HCT116 (cell line): Measurements from ENCODE around the gene OTOP3. TPM values are rescaled to one million over a fixed set of nuclear protein-coding genes. Genes with fewer than 3 reads are reported as not detected.

Source experiments
- ATAC-seq: fragments of 200-7000 bp; cut with Tn5 transposase; 2 replicates; pipeline ENCODE4 v1.9.1; 2020; ENCODE audit warnings: mild to moderate bottlenecking, moderate library complexity
- BruUV-seq: library from RNA; stranded (reverse); fragments of 400-500 nt; replicated peaks from 2 replicates; lab custom pipeline; 2021; lab: Mats Ljungman, UMichigan
- CTCF ChIA-PET: fragments of 300-600 bp; sonication (Branson Sonifier 250); formaldehyde crosslinking; loops from one replicate; lab custom pipeline; 2021; ENCODE audit warnings: antibody characterized with exemption; lab: Charles Lee
- POLR2A ChIA-PET: fragments of 300-600, 350-600 bp; sonication (Branson Sonifier 250); formaldehyde crosslinking; loops from one replicate; lab custom pipeline; 2021; ENCODE audit warnings: antibody characterized with exemption; lab: Charles Lee
- RAD21 ChIA-PET, 2 experiments: fragments of 300-600 bp; sonication (Branson Sonifier 250); formaldehyde crosslinking; loops; one replicate each; lab custom pipeline; 2023; ENCODE audit warnings: low total read pairs in 2 of 2; ENCODE audit not compliant: uncharacterized antibody in 2 of 2, unreplicated experiment in 2 of 2, low non-redundant PET in 1 of 2; lab: Charles Lee
- DNase-seq: peaks from one replicate; pipeline ENCODE4 v3.0.0-alpha.2; 2010; ENCODE audit warnings: low read depth, low spot score
- H2AFZ ChIP-seq: fragments of 200-600 bp; shearing (Covaris generic), sonication (generic); 2 replicates; pipeline ENCODE4 v1.6.1; 2017; ENCODE audit warnings: low read depth, mixed run types, mixed read lengths, antibody characterized with exemption, low read length; ENCODE audit not compliant: poor library complexity, severe bottlenecking
- H3K27ac ChIP-seq: 2 replicates; pipeline ENCODE4 v1.5.1; 2012; ENCODE audit warnings: low read depth, low read length
- H3K27me3 ChIP-seq: fragments of 200-600 bp; sonication (generic); 2 replicates; pipeline ENCODE4 v1.6.1; 2016; ENCODE audit warnings: mixed run types, low read length, mixed read lengths; ENCODE audit not compliant: insufficient read depth
- H3K36me3 ChIP-seq, 2 experiments: fragments of 200-500 bp in 1 of 2; fragments of 200-600 bp in 1 of 2; sonication (Bioruptor generic) in 1 of 2; sonication (generic) in 1 of 2; 2 replicates each; pipeline versions ENCODE4 v1.5.1 to v1.6.1; 2014 to 2016; ENCODE audit warnings: low read length in 2 of 2, inconsistent platforms in 1 of 2, mixed read lengths in 1 of 2, mixed run types in 1 of 2; ENCODE audit not compliant: insufficient read depth in 2 of 2, control insufficient read depth in 1 of 2
- H3K4me1 ChIP-seq, 2 experiments: fragments of 200-600 bp in 1 of 2; sonication (generic) in 1 of 2; 2 replicates each; pipeline versions ENCODE4 v1.5.1 to v1.6.1; 2012 to 2017; ENCODE audit warnings: low read length in 2 of 2, inconsistent platforms in 1 of 2, mild to moderate bottlenecking in 1 of 2, mixed read lengths in 1 of 2, mixed run types in 1 of 2, moderate library complexity in 1 of 2; ENCODE audit not compliant: insufficient read depth in 2 of 2, control insufficient read depth in 1 of 2
- H3K4me2 ChIP-seq: fragments of 200-600 bp; sonication (generic); 2 replicates; pipeline ENCODE4 v1.6.1; 2017; ENCODE audit warnings: mixed run types, low read length, mixed read lengths
- H3K4me3 ChIP-seq, 2 experiments: fragments of 200-600 bp in 1 of 2; sonication (generic) in 1 of 2; replicated peaks in 1 of 2; 2 replicates each; pipeline ENCODE4 v1.5.1; 2011 to 2016; ENCODE audit warnings: low read length in 2 of 2, control low read depth in 1 of 2, low read depth in 1 of 2, mild to moderate bottlenecking in 1 of 2, mixed read lengths in 1 of 2, mixed run types in 1 of 2
- H3K79me2 ChIP-seq: fragments of 200-600 bp; sonication (generic); 2 replicates; pipeline ENCODE4 v1.6.1; 2017; ENCODE audit warnings: mild to moderate bottlenecking, mixed run types, low read length, moderate library complexity, mixed read lengths; ENCODE audit not compliant: insufficient read depth
- H3K9ac ChIP-seq: fragments of 200-600 bp; sonication (generic); 2 replicates; pipeline ENCODE4 v1.6.1; 2016; ENCODE audit warnings: low read length, mixed read lengths
- H3K9me2 ChIP-seq: fragments of 200-600 bp; sonication (generic), shearing (Covaris generic); 2 replicates; pipeline ENCODE4 v1.6.1; 2017; ENCODE audit warnings: mixed run types, mild to moderate bottlenecking, moderate library complexity; ENCODE audit not compliant: insufficient read depth
- H3K9me3 ChIP-seq, 2 experiments: fragments of 200-500 bp in 1 of 2; fragments of 200-600 bp in 1 of 2; sonication (Bioruptor generic) in 1 of 2; sonication (generic) in 1 of 2; 2 replicates each; pipeline ENCODE4 v1.6.1; 2014 to 2017; ENCODE audit warnings: low read length in 2 of 2, mixed read lengths in 2 of 2, inconsistent platforms in 1 of 2, low read depth in 1 of 2, mild to moderate bottlenecking in 1 of 2, mixed run types in 1 of 2, moderate library complexity in 1 of 2; ENCODE audit not compliant: control insufficient read depth in 1 of 2, insufficient read depth in 1 of 2
- H4K20me1 ChIP-seq: fragments of 200-600 bp; sonication (generic), shearing (Covaris generic); 2 replicates; pipeline ENCODE4 v1.6.1; 2017; ENCODE audit warnings: mixed run types, mild to moderate bottlenecking, moderate library complexity; ENCODE audit not compliant: insufficient read depth
- CEBPB ChIP-seq: IDR thresholded peaks from 2 replicates; pipeline ENCODE4 v1.6.1; 2012; ENCODE audit warnings: low read depth
- CTCF ChIP-seq, 3 experiments: fragments of 200-600 bp in 1 of 3; sonication (generic) in 1 of 3; IDR thresholded peaks in 2 of 3; conservative IDR thresholded peaks in 1 of 3; 2 replicates each; pipeline ENCODE4 v1.5.1; 2012 to 2017; ENCODE audit warnings: low read depth in 2 of 3, low read length in 2 of 3, antibody characterized with exemption in 1 of 3, borderline replicate concordance in 1 of 3, control low read depth in 1 of 3, mild to moderate bottlenecking in 1 of 3, mixed read lengths in 1 of 3, mixed run types in 1 of 3, moderate library complexity in 1 of 3; ENCODE audit not compliant: insufficient read depth in 1 of 3
- EGR1 ChIP-seq: IDR thresholded peaks from 2 replicates; pipeline ENCODE4 v1.6.1; 2012; ENCODE audit warnings: low read depth
- EZH2 ChIP-seq: fragments of 200-600 bp; sonication (generic); IDR thresholded peaks from 2 replicates; pipeline ENCODE4 v1.6.1; 2017; ENCODE audit warnings: antibody characterized with exemption, mixed run types
- EZH2phosphoT487 ChIP-seq: fragments of 200-600 bp; IDR thresholded peaks from 2 replicates; pipeline ENCODE4 v1.6.1; 2018; ENCODE audit warnings: antibody characterized with exemption, borderline replicate concordance
- FOSL1 ChIP-seq: IDR thresholded peaks from 2 replicates; pipeline ENCODE4 v1.6.1; 2012; ENCODE audit warnings: low read depth
- MAX ChIP-seq: IDR thresholded peaks from 2 replicates; pipeline ENCODE4 v1.6.1; 2012
- POLR2A ChIP-seq: IDR thresholded peaks from 2 replicates; pipeline ENCODE4 v1.7.0; 2011; ENCODE audit warnings: borderline replicate concordance; ENCODE audit not compliant: insufficient read depth, insufficient read length; ENCODE audit errors: extremely low read depth
- POLR2AphosphoS5 ChIP-seq: IDR thresholded peaks from 2 replicates; pipeline ENCODE4 v1.6.1; 2011; ENCODE audit warnings: mild to moderate bottlenecking, low read depth, low read length, moderate library complexity
- RAD21 ChIP-seq: IDR thresholded peaks from 2 replicates; pipeline ENCODE4 v1.6.1; 2012; ENCODE audit warnings: low read depth, mild to moderate bottlenecking
- SIN3A ChIP-seq: IDR thresholded peaks from 2 replicates; pipeline ENCODE4 v1.6.1; 2012; ENCODE audit warnings: low read depth
- TCF7L2 ChIP-seq: IDR thresholded peaks from 2 replicates; pipeline ENCODE4 v1.7.0; 2011; ENCODE audit warnings: borderline replicate concordance, inconsistent platforms; ENCODE audit not compliant: insufficient read depth, insufficient read length; ENCODE audit errors: extremely low read depth
- YY1 ChIP-seq: IDR thresholded peaks from 2 replicates; pipeline ENCODE4 v1.6.1; 2011; ENCODE audit warnings: low read length, low read depth, moderate library complexity, mild to moderate bottlenecking; ENCODE audit not compliant: insufficient replicate concordance; ENCODE audit errors: extremely low read depth
- ZBTB33 ChIP-seq: IDR thresholded peaks from 2 replicates; pipeline ENCODE4 v1.6.1; 2011; ENCODE audit warnings: mild to moderate bottlenecking, low read length, moderate library complexity; ENCODE audit not compliant: insufficient replicate concordance; ENCODE audit errors: extremely low read depth
- ZFX ChIP-seq: fragments of 450-650 bp; IDR thresholded peaks from 2 replicates; pipeline ENCODE4 v1.6.1; 2017
- ZNF274 ChIP-seq: fragments of 200-500 bp; sonication (Bioruptor generic); IDR thresholded peaks from 2 replicates; pipeline ENCODE4 v1.6.1; 2014; ENCODE audit warnings: mild to moderate bottlenecking, low read depth, low read length, inconsistent platforms
- intact Hi-C: fragments of 100-400 bp; cut with micrococcal nuclease; formaldehyde crosslinking; loops from 2 replicates; pipeline ENCODE4 v1.10.0; 2022
- total RNA-seq: library from RNA; stranded (reverse); gene quantifications from one replicate; pipeline ENCODE4 v1.2.1, GENCODE V29; 2021; ENCODE audit not compliant: unreplicated experiment

Gene OTOP3
- total RNA-seq, 1 experiment from 2014 or later = not detected

- no peak for TF ChIP-seq TCF7L2
- no peak for TF ChIP-seq FOSL1
- no peak for TF ChIP-seq ZFX
Measured at GRCh38 chr17:74954665-74955421, 19.1 kb downstream of the OTOP3 start (continued).

- Histone ChIP-seq H3K9me3 (no peaks in the 10 kb centered on the region), H3K9ac (no peak overlapping the region), H2AFZ (no peak overlapping the region), H3K4me1 (peaks cover 9 to 21% of the 10 kb centered on the region in 2 experiments; a peak in 3 of 4 replicates), H4K20me1 (no peaks in the 10 kb centered on the region), H3K79me2 (no peaks in the 10 kb centered on the region), H3K4me2 (no peak overlapping the region), H3K9me2 (no peaks in the 10 kb centered on the region), H3K4me3 (no peak overlapping the region), H3K27me3 (no peaks in the 10 kb centered on the region), H3K36me3 (no peaks in the 10 kb centered on the region), H3K27ac (no peak overlapping the region)
- no peak for ATAC-seq
- RAD21 ChIA-PET = no interaction called here
- BruUV-seq = no TSS peak
- POLR2A ChIA-PET = no interaction called here
- intact Hi-C loops = loop anchor here (5.0 kb wide), 1 partner anchor 84 kb away; the partner anchor contains the start of gene FDXR
- CTCF ChIA-PET = interaction anchor here (1.1 to 2.6 kb wide), 3 partner anchors 32 to 56 kb away, joined by 3 to 11 read pairs (median 4); partner anchors contain the start of genes MRPL58, OTOP2 and USH1G
- no peak for DNase-seq
- no peak for TF ChIP-seq EZH2
- no peak for TF ChIP-seq ZNF274
- no peak for TF ChIP-seq CTCF (IDR thresholded peaks at IDR 0.05 in 2 of 3, conservative IDR thresholded peaks at IDR 0.05 in 1 of 3; ENCODE audit: borderline replicate concordance in 1 of 3, insufficient read depth in 1 of 3, low read depth in 2 of 3, low read length in 2 of 3)
- TF ChIP-seq ZFX = no peak
- TF ChIP-seq EZH2phosphoT487 = no peak
- TF ChIP-seq CEBPB = no peak
- no peak for TF ChIP-seq EGR1
- no peak for TF ChIP-seq POLR2AphosphoS5
- TF ChIP-seq TCF7L2 = no peak
- no peak for TF ChIP-seq SIN3A
- no peak for TF ChIP-seq RAD21
- TF ChIP-seq YY1 = no peak
- TF ChIP-seq ZBTB33 = no peak
- TF ChIP-seq FOSL1 = no peak
- no peak for TF ChIP-seq POLR2A
- no peak for TF ChIP-seq MAX
Measured at GRCh38 chr17:74956093-74956492, 20.4 kb downstream of the OTOP3 start.
